Trophoblast cell (in vitro differentiated cells and primary cell): ENCODE measurements around the gene BDKRB1.
A peak's percentile ranks its signal among the peaks of the same experiment; 100 is the strongest.

ENCODE experiments used
- DNase-seq, 2 donors: peaks; one replicate each; pipeline ENCODE4 v3.0.0-alpha.2; 2016
- H2AFZ ChIP-seq: 2 replicates; pipeline ENCODE4 v1.6.1; 2013; ENCODE audit warnings: low read length, moderate library complexity, mild to moderate bottlenecking; ENCODE audit not compliant: insufficient read depth, poor library complexity
- H2AK5ac ChIP-seq: 2 replicates; pipeline ENCODE4 v1.6.1; 2013; ENCODE audit warnings: mild to moderate bottlenecking, low read length
- H2BK120ac ChIP-seq: 2 replicates; pipeline ENCODE4 v1.6.1; 2013; ENCODE audit warnings: low read length, mild to moderate bottlenecking, moderate library complexity; ENCODE audit not compliant: insufficient read depth, poor library complexity
- H2BK12ac ChIP-seq: 2 replicates; pipeline ENCODE4 v1.6.1; 2013; ENCODE audit warnings: mild to moderate bottlenecking, low read length, moderate library complexity
- H2BK5ac ChIP-seq: 2 replicates; pipeline ENCODE4 v1.6.1; 2013; ENCODE audit warnings: low read length, low read depth, moderate library complexity, mild to moderate bottlenecking; ENCODE audit not compliant: poor library complexity
- H3K14ac ChIP-seq: 2 replicates; pipeline ENCODE4 v1.6.1; 2013; ENCODE audit warnings: mild to moderate bottlenecking, low read length
- H3K18ac ChIP-seq: 2 replicates; pipeline ENCODE4 v1.6.1; 2013; ENCODE audit warnings: mild to moderate bottlenecking, low read length
- H3K23ac ChIP-seq: 2 replicates; pipeline ENCODE4 v1.6.1; 2013; ENCODE audit warnings: low read length
- H3K27ac ChIP-seq: 2 replicates; pipeline ENCODE4 v1.5.1; 2013; ENCODE audit warnings: low read depth, mild to moderate bottlenecking, inconsistent platforms, low read length, moderate library complexity
- H3K27me3 ChIP-seq: 2 replicates; pipeline ENCODE4 v1.6.1; 2013; ENCODE audit warnings: inconsistent platforms, mild to moderate bottlenecking, low read length, moderate library complexity; ENCODE audit not compliant: insufficient read depth
- H3K36me3 ChIP-seq, 2 experiments: 1 replicate in 1 of 2; 2 replicates in 1 of 2; pipeline ENCODE4 v1.6.1; 2013; ENCODE audit warnings: low read length in 2 of 2, mild to moderate bottlenecking in 2 of 2, moderate library complexity in 1 of 2; ENCODE audit not compliant: insufficient read depth in 2 of 2, control insufficient read depth in 1 of 2
- H3K4ac ChIP-seq: 2 replicates; pipeline ENCODE4 v1.6.1; 2013; ENCODE audit warnings: low read depth, mild to moderate bottlenecking, low read length, moderate library complexity
- H3K4me1 ChIP-seq, 2 experiments: 1 replicate in 1 of 2; 2 replicates in 1 of 2; pipeline ENCODE4 v1.6.1; 2013; ENCODE audit warnings: low read length in 2 of 2, mild to moderate bottlenecking in 2 of 2, moderate library complexity in 1 of 2; ENCODE audit not compliant: insufficient read depth in 2 of 2, control insufficient read depth in 1 of 2
- H3K4me2 ChIP-seq: 2 replicates; pipeline ENCODE4 v1.6.1; 2013; ENCODE audit warnings: inconsistent platforms, mild to moderate bottlenecking, low read length, moderate library complexity
- H3K4me3 ChIP-seq: 2 replicates; pipeline ENCODE4 v1.5.1; 2013; ENCODE audit warnings: mild to moderate bottlenecking, low read depth, low read length, inconsistent platforms
- H3K79me1 ChIP-seq: one replicate; pipeline ENCODE4 v1.6.1; 2013; ENCODE audit warnings: low read length
- H3K79me2 ChIP-seq: 2 replicates; pipeline ENCODE4 v1.6.1; 2013; ENCODE audit warnings: low read length, mild to moderate bottlenecking; ENCODE audit not compliant: control insufficient read depth, insufficient read depth, poor library complexity
- H3K9ac ChIP-seq: 2 replicates; pipeline ENCODE4 v1.6.1; 2013; ENCODE audit warnings: mild to moderate bottlenecking, low read length
- H3K9me3 ChIP-seq: 2 replicates; pipeline ENCODE4 v1.6.1; 2013; ENCODE audit warnings: low read depth, mild to moderate bottlenecking, control low read depth, inconsistent platforms, low read length; ENCODE audit not compliant: insufficient read depth
- H4K12ac ChIP-seq: 2 replicates; pipeline ENCODE4 v1.6.1; 2013; ENCODE audit warnings: low read depth, mild to moderate bottlenecking, low read length, moderate library complexity
- H4K8ac ChIP-seq: 2 replicates; pipeline ENCODE4 v1.6.1; 2013; ENCODE audit warnings: low read depth, mild to moderate bottlenecking, low read length, moderate library complexity
- H4K91ac ChIP-seq: one replicate; pipeline ENCODE4 v1.6.1; 2013; ENCODE audit warnings: low read depth, mild to moderate bottlenecking, low read length, moderate library complexity
- WGBS: extraction: QIAGEN DNeasy Blood & Tissue Kit; methylation state at CpG from one replicate; pipeline ENCODE4 v1.1.7; 2013; ENCODE audit warnings: missing lambda C conversion rate; ENCODE audit not compliant: insufficient read length, insufficient coverage; ENCODE audit errors: extremely low coverage; 5-methylcytosine and 5-hydroxymethylcytosine counted together

Gene BDKRB1

DNA sequence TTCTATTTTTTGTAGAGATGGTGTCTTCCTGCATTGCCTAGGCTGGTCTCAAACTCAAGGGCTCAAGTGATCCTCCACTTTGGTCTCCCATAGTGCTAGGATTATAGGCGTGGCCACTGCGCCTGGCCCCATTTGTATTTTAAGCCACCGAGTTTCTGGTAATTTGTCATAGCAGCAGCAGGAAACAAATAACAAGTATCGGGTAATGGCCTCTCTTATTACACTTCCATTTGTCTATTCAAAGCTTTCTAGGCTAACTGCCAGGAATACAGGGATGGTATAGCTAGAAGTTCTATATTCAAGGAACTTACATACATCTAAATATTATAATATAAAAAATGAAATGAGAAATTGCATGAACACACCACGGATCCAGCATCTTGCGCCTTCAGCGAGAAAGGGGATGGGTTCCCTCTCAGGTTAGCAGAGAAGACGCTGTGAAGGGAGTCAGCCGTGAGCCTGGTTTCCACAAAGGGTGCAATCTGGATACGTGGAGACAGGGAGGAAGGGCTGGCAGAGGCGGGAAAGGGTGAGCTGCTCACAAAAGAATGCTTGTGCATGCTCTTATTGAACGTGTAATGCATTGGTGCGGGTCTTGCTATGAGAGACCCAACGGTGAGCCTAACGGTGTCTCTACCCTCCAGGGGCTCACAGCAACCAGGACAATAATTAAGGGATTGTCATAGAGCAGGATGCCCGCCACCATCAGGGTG lies 9.5 kb downstream of the BDKRB1 start:
- WGBS, result no CpG with 5 or more reads among the region's 16 CpGs

DNA sequence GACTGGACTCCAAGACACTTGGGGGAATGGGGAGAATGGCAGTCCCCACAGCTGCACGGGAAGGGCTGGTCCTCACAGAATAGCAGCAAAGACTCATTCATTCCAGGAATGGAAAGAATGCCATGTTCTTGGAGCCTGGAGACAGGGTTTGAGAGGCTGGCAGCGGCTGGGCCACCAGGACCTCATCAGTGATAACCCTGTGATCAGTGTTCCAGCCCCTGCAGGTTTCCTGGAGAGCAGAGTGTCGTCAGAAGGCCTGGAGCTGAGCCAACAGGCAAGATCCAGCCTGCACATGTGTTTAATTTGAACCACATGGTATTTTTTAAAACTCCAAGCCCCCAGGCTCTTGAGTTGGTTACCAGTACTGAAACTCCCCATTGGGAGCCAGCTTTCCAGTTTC lies 11.3 kb downstream of the BDKRB1 start:
- H4K12ac ChIP-seq, result no peak overlapping the region
- no CpG with 5 or more reads among the region's 3 CpGs for WGBS
- H3K79me2 ChIP-seq, result peaks cover 5% of the 10 kb centered on the region
- peak overlapping the region; percentile 37 for H3K14ac ChIP-seq
- no peaks in the 10 kb centered on the region for H3K9me3 ChIP-seq
- H3K4ac ChIP-seq, result peak overlapping the region; percentile 8
- peaks cover 25 to 32% of the 10 kb centered on the region in 2 experiments for H3K4me1 ChIP-seq
- H3K27me3 ChIP-seq, result no peaks in the 10 kb centered on the region
- H3K27ac ChIP-seq, result peak overlapping the region; percentile 46
- no peak overlapping the region for H3K23ac ChIP-seq
- peak overlapping the region; percentile 70 for H2BK120ac ChIP-seq
- peak overlapping the region; percentile 18 for H2BK5ac ChIP-seq
- peak overlapping the region; percentile 84 for H2BK12ac ChIP-seq
- peak overlapping the region; percentile 96 for H4K91ac ChIP-seq
- H3K4me2 ChIP-seq, result no peak overlapping the region
- peak overlapping the region; percentile 84 for H2AK5ac ChIP-seq
- peak in 1 of 2 donors; percentile 29 for DNase-seq
- H3K79me1 ChIP-seq, result peaks cover 49% of the 10 kb centered on the region
- H3K36me3 ChIP-seq, result peaks cover 0 to 4% of the 10 kb centered on the region in 2 experiments
- no peak overlapping the region for H3K9ac ChIP-seq
- peak overlapping the region; percentile 52 for H4K8ac ChIP-seq
- H2AFZ ChIP-seq, result no peak overlapping the region
- H3K18ac ChIP-seq, result peak overlapping the region; percentile 8
- no peak overlapping the region for H3K4me3 ChIP-seq

More for the DNA sequence above, 9.5 kb downstream of the BDKRB1 start:
- Histone ChIP-seq H2BK5ac (peak overlapping the region; percentile 62), H3K27me3 (no peaks in the 10 kb centered on the region), H3K4me1 (peaks cover 25 to 32% of the 10 kb centered on the region in 2 experiments), H3K36me3 (peaks cover 0 to 4% of the 10 kb centered on the region in 2 experiments), H3K9ac (no peak overlapping the region), H3K79me2 (peaks cover 5% of the 10 kb centered on the region), H3K4me3 (no peak overlapping the region), H3K79me1 (peaks cover 43% of the 10 kb centered on the region), H2BK12ac (peak overlapping the region; percentile 94), H3K27ac (no peak overlapping the region), H3K4ac (peak overlapping the region; percentile 3), H4K8ac (peak overlapping the region; percentile 17), H2AK5ac (peak overlapping the region; percentile 20), H3K14ac (peak overlapping the region; percentile 35), H3K23ac (no peak overlapping the region), H3K4me2 (no peak overlapping the region), H2BK120ac (peak overlapping the region; percentile 48), H4K12ac (no peak overlapping the region), H3K18ac (no peak overlapping the region), H3K9me3 (no peaks in the 10 kb centered on the region), H2AFZ (no peak overlapping the region), H4K91ac (peak overlapping the region; percentile 96)
- DNase-seq, result no peak

DNA sequence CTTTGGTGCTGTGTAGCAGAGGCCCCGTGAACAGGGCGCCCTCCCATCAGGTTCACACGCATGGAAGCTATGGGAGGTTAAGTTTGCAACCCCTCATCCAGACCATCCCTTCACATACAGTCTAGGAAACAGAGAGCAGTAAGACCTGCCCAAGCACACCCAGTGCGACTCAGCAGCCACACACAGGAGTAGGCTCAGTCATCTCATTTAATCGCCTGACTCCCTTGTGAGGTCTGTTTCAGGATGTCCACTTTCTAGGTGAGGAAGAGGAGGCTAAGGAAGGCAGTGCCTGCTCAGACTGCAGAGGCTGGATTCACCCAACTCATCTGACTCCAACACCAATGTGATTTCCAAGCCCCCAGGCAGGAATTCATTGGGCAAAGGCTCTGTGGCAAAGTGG lies 11.9 kb downstream of the BDKRB1 start:
- H2AFZ ChIP-seq, result no peak overlapping the region
- peak overlapping the region; percentile 73 for H3K18ac ChIP-seq
- peak overlapping the region; percentile 72 for H2AK5ac ChIP-seq
- peaks cover 25 to 32% of the 10 kb centered on the region in 2 experiments for H3K4me1 ChIP-seq
- peak overlapping the region; percentile 48 for H4K8ac ChIP-seq
- H3K27ac ChIP-seq, result peak overlapping the region; percentile 40
- no peaks in the 10 kb centered on the region for H3K27me3 ChIP-seq
- peaks cover 0 to 3% of the 10 kb centered on the region in 2 experiments for H3K36me3 ChIP-seq
- whole genome bisulfite sequencing, result no CpG with 5 or more reads among the region's 5 CpGs
- no peak overlapping the region for H3K23ac ChIP-seq
- H3K79me2 ChIP-seq, result peaks cover 5% of the 10 kb centered on the region
- H4K12ac ChIP-seq, result no peak overlapping the region
- H3K9ac ChIP-seq, result no peak overlapping the region
- H4K91ac ChIP-seq, result peak overlapping the region; percentile 96
- H2BK5ac ChIP-seq, result peak overlapping the region; percentile 15
- H3K79me1 ChIP-seq, result peaks cover 49% of the 10 kb centered on the region
- no peak overlapping the region for H3K4me3 ChIP-seq
- no peak for DNase-seq
- no peaks in the 10 kb centered on the region for H3K9me3 ChIP-seq
- H3K14ac ChIP-seq, result peak overlapping the region; percentile 73
- H3K4me2 ChIP-seq, result no peak overlapping the region
- H2BK120ac ChIP-seq, result peak overlapping the region; percentile 70
- H2BK12ac ChIP-seq, result peak overlapping the region; percentile 91
- no peak overlapping the region for H3K4ac ChIP-seq

DNA sequence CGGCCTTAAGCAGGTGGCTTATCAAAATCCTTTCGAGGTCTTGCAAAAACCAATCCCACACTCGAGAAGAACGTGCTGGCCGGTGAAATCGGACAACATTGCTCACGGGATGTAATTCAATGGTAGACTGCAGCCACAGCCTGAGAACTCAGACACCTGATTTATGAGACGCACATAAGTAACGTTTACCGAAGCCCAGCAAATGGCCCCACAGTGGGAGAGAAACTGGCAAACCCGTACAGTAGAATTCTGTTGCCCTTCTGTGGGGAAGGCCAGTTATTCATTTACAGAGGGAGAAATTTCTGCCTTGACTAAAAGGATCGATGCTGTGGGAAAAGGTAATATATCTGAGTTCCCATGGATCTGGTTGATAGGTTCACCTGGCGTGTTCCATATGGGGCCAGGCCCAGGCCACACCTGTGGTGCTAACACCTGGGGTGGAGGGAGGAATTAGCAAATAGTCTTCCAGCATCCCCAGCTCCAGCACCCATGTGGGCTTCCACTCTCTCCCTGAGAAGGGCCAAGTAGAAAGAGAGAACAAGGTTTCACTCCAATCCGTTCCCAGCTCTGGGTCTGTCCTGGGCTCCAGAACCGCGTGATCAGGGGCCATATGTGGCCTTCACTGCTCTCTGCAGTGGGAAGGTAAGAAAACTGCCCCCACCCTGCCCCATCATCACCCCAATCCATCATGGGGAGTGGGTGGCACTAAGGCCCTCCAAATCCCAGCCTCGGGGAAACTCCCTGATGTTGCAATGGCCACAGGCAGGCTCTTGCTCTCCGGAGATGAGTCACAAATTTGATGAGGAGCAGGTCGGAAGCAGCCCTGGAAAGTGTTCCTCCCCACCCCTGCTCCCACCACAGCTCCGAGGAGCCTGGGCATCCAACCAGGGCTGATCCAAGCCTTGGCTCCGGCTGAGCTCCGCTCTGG lies 12.7 kb downstream of the BDKRB1 start:
- peaks cover 0 to 3% of the 10 kb centered on the region in 2 experiments for H3K36me3 ChIP-seq
- peak overlapping the region; percentile 37 for H3K27ac ChIP-seq
- H2AFZ ChIP-seq, result no peak overlapping the region
- H3K4me1 ChIP-seq, result peaks cover 27 to 34% of the 10 kb centered on the region in 2 experiments
- H4K8ac ChIP-seq, result peak overlapping the region; percentile 77
- no CpG with 5 or more reads among the region's 22 CpGs for WGBS
- H2BK12ac ChIP-seq, result peak overlapping the region; percentile 95
- no peak overlapping the region for H4K12ac ChIP-seq
- no peak overlapping the region for H3K23ac ChIP-seq
- H3K9me3 ChIP-seq, result no peaks in the 10 kb centered on the region
- peak overlapping the region; percentile 72 for H3K14ac ChIP-seq
- H2BK120ac ChIP-seq, result peak overlapping the region; percentile 86
- no peak overlapping the region for H3K9ac ChIP-seq
- H3K4me2 ChIP-seq, result no peak overlapping the region
- H3K4me3 ChIP-seq, result no peak overlapping the region
- peaks cover 55% of the 10 kb centered on the region for H3K79me1 ChIP-seq
- H2AK5ac ChIP-seq, result peak overlapping the region; percentile 81
- H2BK5ac ChIP-seq, result peak overlapping the region; percentile 95
- peak overlapping the region; percentile 73 for H3K4ac ChIP-seq
- H3K27me3 ChIP-seq, result no peaks in the 10 kb centered on the region
- peak overlapping the region; percentile 96 for H4K91ac ChIP-seq
- peak overlapping the region; percentile 88 for H3K18ac ChIP-seq
- H3K79me2 ChIP-seq, result peaks cover 5% of the 10 kb centered on the region
- DNase-seq, result no peak
